HepG2 (cell line): ENCODE measurements around the gene DCST2. TPM values are rescaled to one million over a fixed set of nuclear protein-coding genes. Genes with fewer than 3 reads are reported as not detected.

Experiments
- ASH2L ChIP-seq: fragments of 300-600, 200-600 bp; sonication (generic); IDR thresholded peaks from 2 replicates; pipeline ENCODE4 v1.7.0; 2017; ENCODE audit warnings: low read depth, mild to moderate bottlenecking, moderate library complexity, mixed read lengths, low read length; ENCODE audit not compliant: insufficient read length
- CAMTA2 ChIP-seq: sonication (generic); formaldehyde crosslinking; IDR thresholded peaks from 2 replicates; pipeline ENCODE4 v1.4.0; 2020; ENCODE audit warnings: mild to moderate bottlenecking, missing genetic modification reagents, borderline replicate concordance
- CEBPB ChIP-seq: IDR thresholded peaks from 2 replicates; pipeline ENCODE4 v1.6.1; 2011; ENCODE audit warnings: low read depth, low read length, improper control_type of control experiment, borderline replicate concordance
- EHMT2 ChIP-seq: fragments of 200-600 bp; sonication (generic); IDR thresholded peaks from 2 replicates; pipeline ENCODE4 v1.7.0; 2017; ENCODE audit warnings: antibody characterized with exemption, low read depth, low read length, borderline replicate concordance
- KDM3A ChIP-seq: IDR thresholded peaks from 2 replicates; pipeline ENCODE4 v1.6.1; 2018; ENCODE audit warnings: low read depth, missing compliant biosample characterization
- MYC ChIP-seq: sonication (generic); formaldehyde crosslinking; IDR thresholded peaks from 2 replicates; pipeline ENCODE4 v1.9.0; 2021; ENCODE audit warnings: missing genetic modification reagents, borderline replicate concordance
- PRMT3 ChIP-seq: sonication (generic); formaldehyde crosslinking; IDR thresholded peaks from 2 replicates; pipeline ENCODE4 v1.8.1; 2022; ENCODE audit warnings: low read depth, mild to moderate bottlenecking, moderate library complexity, missing genetic modification reagents, borderline replicate concordance
- STAT5B ChIP-seq: sonication (generic); formaldehyde crosslinking; IDR thresholded peaks from 2 replicates; pipeline ENCODE4 v1.4.0; 2020; ENCODE audit warnings: missing genetic modification reagents
- TFAP4 ChIP-seq: sonication (generic); IDR thresholded peaks from 2 replicates; pipeline ENCODE4 v1.6.1; 2016; ENCODE audit warnings: low read depth, borderline replicate concordance
- ZBTB21 ChIP-seq: sonication (generic); formaldehyde crosslinking; IDR thresholded peaks from 2 replicates; pipeline ENCODE4 v1.4.0; 2020; ENCODE audit warnings: missing genetic modification reagents
- ZNF34 ChIP-seq: sonication (generic); formaldehyde crosslinking; IDR thresholded peaks from 2 replicates; pipeline ENCODE4 v1.4.0; 2020; ENCODE audit warnings: mild to moderate bottlenecking, missing genetic modification reagents, borderline replicate concordance
- ZNF367 ChIP-seq: sonication (generic); formaldehyde crosslinking; IDR thresholded peaks from 2 replicates; pipeline ENCODE4 v1.4.0; 2020; ENCODE audit warnings: missing genetic modification reagents, borderline replicate concordance
- ZNF441 ChIP-seq: sonication (generic); formaldehyde crosslinking; IDR thresholded peaks from 2 replicates; pipeline ENCODE4 v1.7.0; 2021; ENCODE audit warnings: missing genetic modification reagents, borderline replicate concordance
- ZNF792 ChIP-seq: IDR thresholded peaks from 2 replicates; pipeline ENCODE4 v1.6.1; 2016
- polyA plus RNA-seq, 8 experiments: library from polyadenylated mRNA; depleted of rRNA in 3 of 8; stranded (reverse) in 7 of 8; unstranded in 1 of 8; fragments of >200 nt; fragmentation: Illumina TruSeq in 4 of 8; extraction: Trizol in 4 of 8; gene quantifications; 2 replicates each; pipeline versions ENCODE4 v1.2.1 to v1.2.3, GENCODE V29; 2011 to 2016; ENCODE audit warnings: low read depth in 4 of 8, missing spikeins in 1 of 8, mixed read lengths in 1 of 8; ENCODE audit not compliant: insufficient read depth in 1 of 8
- total RNA-seq, 5 experiments: library from RNA; depleted of rRNA; stranded (reverse); fragments of >200 nt; fragmentation: Illumina TruSeq; extraction: Trizol; gene quantifications; 2 replicates each; pipeline ENCODE4 v1.2.3, GENCODE V29; 2016; ENCODE audit warnings: low read depth in 1 of 5
- TF ChIP-seq, protein P1 (sequence below): sonication (generic); formaldehyde crosslinking; IDR thresholded peaks from 2 replicates; pipeline ENCODE4 v1.4.0; 2020; ENCODE audit warnings: mild to moderate bottlenecking, missing genetic modification reagents
- TF ChIP-seq, protein P2 (sequence below): IDR thresholded peaks from 2 replicates; pipeline ENCODE4 v1.4.0; 2020; ENCODE audit warnings: mild to moderate bottlenecking, missing genetic modification reagents
- TF ChIP-seq, protein P3 (sequence below): sonication (generic); formaldehyde crosslinking; IDR thresholded peaks from 2 replicates; pipeline ENCODE4 v1.8.0; 2023; ENCODE audit warnings: mild to moderate bottlenecking, missing genetic modification reagents

Gene DCST2
- total and polyA plus RNA-seq, 2 of the 13 experiments (the other 11 are each of a cell fraction or from before 2014, with no cell fraction given) = 0.74 TPM; not detected in 1

DNA sequence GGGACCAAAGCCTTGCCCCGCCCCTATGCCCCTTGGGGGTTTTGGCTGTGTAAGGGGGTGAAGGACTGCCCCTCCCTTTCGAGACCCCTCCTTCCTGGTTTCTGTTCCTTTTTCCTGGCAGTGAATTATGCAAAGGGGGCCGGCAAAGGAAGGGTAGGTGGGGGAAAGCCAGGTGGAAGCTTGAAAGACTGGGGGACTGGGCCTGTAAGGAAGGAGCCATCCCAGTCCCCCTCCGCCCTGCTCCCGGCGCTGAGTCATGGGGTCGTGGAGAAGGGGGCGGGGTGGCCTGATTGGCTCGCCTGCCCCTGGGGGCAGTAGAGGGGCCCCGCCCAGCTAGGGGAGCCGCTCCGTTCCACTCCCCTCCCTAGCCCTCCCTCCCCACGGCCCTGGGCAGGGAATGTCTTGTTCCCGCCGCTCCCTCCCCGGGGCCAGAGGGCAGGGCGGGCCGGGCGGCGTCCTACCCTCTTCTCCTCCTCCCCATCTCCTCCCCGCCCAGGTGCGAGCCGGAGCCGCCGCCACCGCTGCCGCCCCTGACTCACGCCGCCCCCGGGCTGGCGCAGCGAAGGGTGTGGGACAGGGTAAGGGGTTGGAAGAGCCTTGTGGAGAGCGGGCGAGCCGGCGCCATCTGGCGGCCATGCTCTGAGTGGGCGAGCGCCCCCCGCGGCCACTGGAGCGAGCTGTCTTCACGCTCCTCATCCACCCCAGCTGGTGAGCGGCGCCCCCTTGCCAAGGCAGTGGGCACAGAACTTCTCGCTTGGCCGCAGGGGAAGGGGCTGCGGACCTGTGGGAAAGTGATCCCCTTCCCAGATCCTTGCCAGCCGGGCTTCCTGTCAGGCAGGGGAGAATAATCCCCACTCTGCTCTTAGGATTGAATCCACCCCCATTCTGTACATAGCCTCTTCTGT lies 16.3 kb downstream of the DCST2 start (continued):
- TF ChIP-seq, protein P1, sequence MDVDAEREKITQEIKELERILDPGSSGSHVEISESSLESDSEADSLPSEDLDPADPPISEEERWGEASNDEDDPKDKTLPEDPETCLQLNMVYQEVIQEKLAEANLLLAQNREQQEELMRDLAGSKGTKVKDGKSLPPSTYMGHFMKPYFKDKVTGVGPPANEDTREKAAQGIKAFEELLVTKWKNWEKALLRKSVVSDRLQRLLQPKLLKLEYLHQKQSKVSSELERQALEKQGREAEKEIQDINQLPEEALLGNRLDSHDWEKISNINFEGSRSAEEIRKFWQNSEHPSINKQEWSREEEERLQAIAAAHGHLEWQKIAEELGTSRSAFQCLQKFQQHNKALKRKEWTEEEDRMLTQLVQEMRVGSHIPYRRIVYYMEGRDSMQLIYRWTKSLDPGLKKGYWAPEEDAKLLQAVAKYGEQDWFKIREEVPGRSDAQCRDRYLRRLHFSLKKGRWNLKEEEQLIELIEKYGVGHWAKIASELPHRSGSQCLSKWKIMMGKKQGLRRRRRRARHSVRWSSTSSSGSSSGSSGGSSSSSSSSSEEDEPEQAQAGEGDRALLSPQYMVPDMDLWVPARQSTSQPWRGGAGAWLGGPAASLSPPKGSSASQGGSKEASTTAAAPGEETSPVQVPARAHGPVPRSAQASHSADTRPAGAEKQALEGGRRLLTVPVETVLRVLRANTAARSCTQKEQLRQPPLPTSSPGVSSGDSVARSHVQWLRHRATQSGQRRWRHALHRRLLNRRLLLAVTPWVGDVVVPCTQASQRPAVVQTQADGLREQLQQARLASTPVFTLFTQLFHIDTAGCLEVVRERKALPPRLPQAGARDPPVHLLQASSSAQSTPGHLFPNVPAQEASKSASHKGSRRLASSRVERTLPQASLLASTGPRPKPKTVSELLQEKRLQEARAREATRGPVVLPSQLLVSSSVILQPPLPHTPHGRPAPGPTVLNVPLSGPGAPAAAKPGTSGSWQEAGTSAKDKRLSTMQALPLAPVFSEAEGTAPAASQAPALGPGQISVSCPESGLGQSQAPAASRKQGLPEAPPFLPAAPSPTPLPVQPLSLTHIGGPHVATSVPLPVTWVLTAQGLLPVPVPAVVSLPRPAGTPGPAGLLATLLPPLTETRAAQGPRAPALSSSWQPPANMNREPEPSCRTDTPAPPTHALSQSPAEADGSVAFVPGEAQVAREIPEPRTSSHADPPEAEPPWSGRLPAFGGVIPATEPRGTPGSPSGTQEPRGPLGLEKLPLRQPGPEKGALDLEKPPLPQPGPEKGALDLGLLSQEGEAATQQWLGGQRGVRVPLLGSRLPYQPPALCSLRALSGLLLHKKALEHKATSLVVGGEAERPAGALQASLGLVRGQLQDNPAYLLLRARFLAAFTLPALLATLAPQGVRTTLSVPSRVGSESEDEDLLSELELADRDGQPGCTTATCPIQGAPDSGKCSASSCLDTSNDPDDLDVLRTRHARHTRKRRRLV (CRISPR knock-in tag) = peak; percentile 53; the same call in 1 of the 2 replicates
- no peak for TF ChIP-seq CEBPB
- peak; percentile 60; the same call in 1 of the 2 replicates for TF ChIP-seq ZNF792 (CRISPR knock-in tag)
- TF ChIP-seq ZBTB21 = no peak
- 0 out of 2 replicates have a peak, but pooled peaks have one; percentile 50 for TF ChIP-seq ZNF367
- TF ChIP-seq ZNF441 (CRISPR knock-in tag) = 0 out of 2 replicates have a peak, but pooled peaks have one; percentile 9
- TF ChIP-seq STAT5B (CRISPR knock-in tag) = no peak
- TF ChIP-seq EHMT2 = no peak
- TF ChIP-seq ASH2L = peak; percentile 63
- TF ChIP-seq, protein P2, sequence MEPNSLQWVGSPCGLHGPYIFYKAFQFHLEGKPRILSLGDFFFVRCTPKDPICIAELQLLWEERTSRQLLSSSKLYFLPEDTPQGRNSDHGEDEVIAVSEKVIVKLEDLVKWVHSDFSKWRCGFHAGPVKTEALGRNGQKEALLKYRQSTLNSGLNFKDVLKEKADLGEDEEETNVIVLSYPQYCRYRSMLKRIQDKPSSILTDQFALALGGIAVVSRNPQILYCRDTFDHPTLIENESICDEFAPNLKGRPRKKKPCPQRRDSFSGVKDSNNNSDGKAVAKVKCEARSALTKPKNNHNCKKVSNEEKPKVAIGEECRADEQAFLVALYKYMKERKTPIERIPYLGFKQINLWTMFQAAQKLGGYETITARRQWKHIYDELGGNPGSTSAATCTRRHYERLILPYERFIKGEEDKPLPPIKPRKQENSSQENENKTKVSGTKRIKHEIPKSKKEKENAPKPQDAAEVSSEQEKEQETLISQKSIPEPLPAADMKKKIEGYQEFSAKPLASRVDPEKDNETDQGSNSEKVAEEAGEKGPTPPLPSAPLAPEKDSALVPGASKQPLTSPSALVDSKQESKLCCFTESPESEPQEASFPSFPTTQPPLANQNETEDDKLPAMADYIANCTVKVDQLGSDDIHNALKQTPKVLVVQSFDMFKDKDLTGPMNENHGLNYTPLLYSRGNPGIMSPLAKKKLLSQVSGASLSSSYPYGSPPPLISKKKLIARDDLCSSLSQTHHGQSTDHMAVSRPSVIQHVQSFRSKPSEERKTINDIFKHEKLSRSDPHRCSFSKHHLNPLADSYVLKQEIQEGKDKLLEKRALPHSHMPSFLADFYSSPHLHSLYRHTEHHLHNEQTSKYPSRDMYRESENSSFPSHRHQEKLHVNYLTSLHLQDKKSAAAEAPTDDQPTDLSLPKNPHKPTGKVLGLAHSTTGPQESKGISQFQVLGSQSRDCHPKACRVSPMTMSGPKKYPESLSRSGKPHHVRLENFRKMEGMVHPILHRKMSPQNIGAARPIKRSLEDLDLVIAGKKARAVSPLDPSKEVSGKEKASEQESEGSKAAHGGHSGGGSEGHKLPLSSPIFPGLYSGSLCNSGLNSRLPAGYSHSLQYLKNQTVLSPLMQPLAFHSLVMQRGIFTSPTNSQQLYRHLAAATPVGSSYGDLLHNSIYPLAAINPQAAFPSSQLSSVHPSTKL (CRISPR knock-in tag) = peak; percentile 74
- peak; percentile 67; the same call in 1 of the 2 replicates for TF ChIP-seq TFAP4
- TF ChIP-seq ZNF34 (CRISPR knock-in tag) = peak; percentile 70; the same call in 1 of the 2 replicates
- TF ChIP-seq PRMT3 (CRISPR knock-in tag) = peak; percentile 57; the same call in 1 of the 2 replicates
- peak; percentile 98; the same call in 1 of the 2 replicates for TF ChIP-seq KDM3A
- TF ChIP-seq, protein P3, sequence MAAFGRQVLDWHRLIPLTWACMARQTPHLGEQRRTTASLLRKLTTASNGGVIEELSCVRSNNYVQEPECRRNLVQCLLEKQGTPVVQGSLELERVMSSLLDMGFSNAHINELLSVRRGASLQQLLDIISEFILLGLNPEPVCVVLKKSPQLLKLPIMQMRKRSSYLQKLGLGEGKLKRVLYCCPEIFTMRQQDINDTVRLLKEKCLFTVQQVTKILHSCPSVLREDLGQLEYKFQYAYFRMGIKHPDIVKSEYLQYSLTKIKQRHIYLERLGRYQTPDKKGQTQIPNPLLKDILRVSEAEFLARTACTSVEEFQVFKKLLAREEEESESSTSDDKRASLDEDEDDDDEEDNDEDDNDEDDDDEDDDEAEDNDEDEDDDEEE = peak; percentile 60; the same call in 1 of the 2 replicates
- 0 out of 2 replicates have a peak, but pooled peaks have one; percentile 44 for TF ChIP-seq CAMTA2
- TF ChIP-seq MYC = peak; percentile 80; the same call in 1 of the 2 replicates
